ENCODE results near the gene USP25. TPM values are rescaled to one million over a fixed set of nuclear protein-coding genes. Genes with fewer than 3 reads are reported as not detected.

The USP25 gene
- total RNA-seq, 1 donor from 2014 or later, result 25.8 TPM

- no peak for DNase-seq (ENCODE audit: low read depth)
- no peak overlapping the region for H3K4me3 ChIP-seq (ENCODE audit: low read depth, low read length)
- TF ChIP-seq CTCF (conservative IDR thresholded peaks at IDR 0.05; ENCODE audit: low read depth, low read length), result no peak
These were observed 16.4 kb upstream of the USP25 start for GRCh38 chr21:15713412-15713811.

- H3K4me3 ChIP-seq (ENCODE audit: low read depth, low read length), result no peak overlapping the region
- TF ChIP-seq CTCF (conservative IDR thresholded peaks at IDR 0.05; ENCODE audit: low read depth, low read length), result no peak
- DNase-seq (ENCODE audit: low read depth), result no peak
These were observed 11.1 kb upstream of the USP25 start for GRCh38 chr21:15718711-15719110.

DNA sequence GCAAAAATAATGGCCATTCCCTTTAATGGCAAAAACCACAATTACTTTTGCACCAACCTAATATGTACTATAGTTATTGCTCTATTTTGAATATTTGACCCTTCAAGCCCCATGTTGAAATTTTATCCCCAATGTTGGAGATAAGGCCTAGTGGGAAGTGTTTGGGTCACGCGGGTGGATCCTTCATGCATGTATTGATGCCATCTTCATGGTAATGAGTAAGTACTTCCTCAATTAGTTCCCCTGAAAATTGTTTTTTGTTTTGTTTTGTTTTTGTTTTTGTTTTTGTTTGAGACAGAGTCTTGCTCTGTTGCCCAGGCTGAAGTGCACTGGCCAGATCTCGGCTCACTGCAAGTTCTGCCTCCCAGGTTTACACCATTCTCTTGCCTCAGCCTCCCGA is 9.8 kb upstream of the USP25 start:
- no peak for DNase-seq (ENCODE audit: low read depth)
- no peak overlapping the region for H3K4me3 ChIP-seq (ENCODE audit: low read depth, low read length)
- no peak for TF ChIP-seq CTCF (conservative IDR thresholded peaks at IDR 0.05; ENCODE audit: low read depth, low read length)

DNA sequence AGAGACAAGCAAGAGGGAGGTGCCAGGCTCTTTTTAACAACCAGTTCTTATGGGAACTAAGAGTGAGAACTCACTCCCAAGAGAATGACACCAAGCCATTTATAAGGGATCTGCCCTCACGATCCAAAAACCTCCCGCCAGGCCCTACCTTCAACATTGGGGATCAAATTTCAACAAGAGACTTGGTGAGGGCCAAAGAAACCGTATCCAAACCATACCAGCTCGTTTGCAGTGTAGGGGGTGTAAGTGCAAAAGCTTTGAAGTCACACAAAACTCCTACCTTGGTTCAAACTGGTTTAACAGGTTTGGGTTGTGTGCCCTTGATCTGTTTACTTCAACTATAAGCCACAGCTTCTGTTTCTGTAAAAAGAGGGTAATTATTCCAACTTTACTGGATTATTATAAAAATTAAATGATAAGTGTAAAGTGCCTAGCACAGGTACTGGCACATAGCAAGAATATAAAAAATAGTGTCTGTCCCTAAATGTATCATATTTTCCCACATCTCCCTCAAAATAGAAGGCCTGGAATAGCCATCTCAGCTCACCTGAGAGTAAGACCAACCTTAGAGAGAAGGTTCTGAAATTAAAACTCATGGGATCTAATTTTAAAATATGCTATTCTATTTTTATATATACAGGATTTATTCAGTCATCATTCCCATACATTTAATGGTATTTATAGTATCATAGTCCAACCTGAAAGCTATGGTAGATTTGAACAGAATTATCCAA is 7.0 kb upstream of the USP25 start:
- no peak for DNase-seq (ENCODE audit: low read depth)
- TF ChIP-seq CTCF (conservative IDR thresholded peaks at IDR 0.05; ENCODE audit: low read depth, low read length), result no peak
- no peak overlapping the region for H3K4me3 ChIP-seq (ENCODE audit: low read depth, low read length)

DNA sequence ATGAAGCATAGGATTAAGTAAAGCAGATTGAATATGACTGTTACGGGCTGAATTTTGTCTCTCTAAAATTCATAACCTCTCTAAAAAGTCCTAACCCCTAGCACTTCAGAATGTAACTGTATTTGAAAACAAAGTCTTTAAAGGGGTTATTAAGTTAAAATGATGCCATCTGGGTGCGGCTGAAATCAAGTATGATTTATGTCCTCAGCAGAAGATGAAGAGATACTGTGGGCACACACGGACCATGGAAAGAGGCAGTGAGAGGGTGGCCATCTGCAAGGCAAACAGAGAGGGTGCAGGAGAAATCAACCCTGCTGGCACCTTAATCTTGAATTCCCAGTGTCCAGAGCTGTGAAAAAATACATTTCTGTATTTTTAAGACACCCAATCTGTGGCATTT is 3.8 kb upstream of the USP25 start:
- TF ChIP-seq CTCF (conservative IDR thresholded peaks at IDR 0.05; ENCODE audit: low read depth, low read length), result no peak
- no peak for DNase-seq (ENCODE audit: low read depth)
- no peak overlapping the region for H3K4me3 ChIP-seq (ENCODE audit: low read depth, low read length)

DNA sequence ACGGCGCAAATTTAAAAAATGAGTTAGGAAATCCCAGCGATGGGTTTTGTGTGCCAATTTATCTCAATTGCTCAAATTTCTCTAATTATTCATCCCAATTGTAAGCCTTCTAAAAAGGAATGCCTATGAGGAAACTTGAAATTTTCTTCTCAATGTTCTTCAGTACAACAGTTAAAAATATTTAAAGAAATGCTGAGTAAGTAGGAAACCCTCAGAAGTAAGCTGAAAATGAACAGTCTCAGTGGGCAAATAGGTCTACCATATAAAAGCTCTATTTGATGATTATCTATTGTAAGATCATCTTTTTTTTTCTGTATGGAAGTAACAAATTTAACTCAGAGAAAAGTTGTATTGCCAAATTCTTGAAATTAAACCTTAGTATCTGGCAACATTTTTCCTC is 1.7 kb upstream of the USP25 start:
- TF ChIP-seq CTCF (conservative IDR thresholded peaks at IDR 0.05; ENCODE audit: low read depth, low read length), result no peak
- no peak for DNase-seq (ENCODE audit: low read depth)
- no peak overlapping the region for H3K4me3 ChIP-seq (ENCODE audit: low read depth, low read length)

DNA sequence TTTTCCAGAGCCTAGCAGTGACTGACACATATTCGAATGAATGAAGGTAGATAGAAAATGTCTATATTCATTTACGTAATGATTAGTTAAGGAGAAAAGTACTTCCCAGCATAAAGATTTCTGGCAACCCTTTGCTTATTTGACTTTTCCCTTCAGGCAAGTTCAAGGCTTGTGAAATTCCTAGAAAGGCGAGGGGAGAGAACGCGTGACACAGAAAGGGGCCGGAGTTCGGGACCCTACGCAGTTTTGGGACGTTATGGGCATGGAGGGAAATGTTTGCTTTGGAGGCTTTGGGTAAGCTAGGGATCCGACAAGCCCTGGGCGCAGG is 472 bp upstream of the USP25 start:
- DNase-seq (ENCODE audit: low read depth), result no peak
- H3K4me3 ChIP-seq (ENCODE audit: low read depth, low read length), result peak overlapping the region; percentile 85
- no peak for TF ChIP-seq CTCF (conservative IDR thresholded peaks at IDR 0.05; ENCODE audit: low read depth, low read length)

All from epithelial cell of proximal tubule (primary cell).